ENCODE results near the gene RASD2. TPM values are rescaled to one million over a fixed set of nuclear protein-coding genes. Genes with fewer than 3 reads are reported as not detected.
A peak's percentile ranks its signal among the peaks of the same experiment; 100 is the strongest.

Gene RASD2
- total RNA-seq, 1 donor from 2014 or later = not detected

DNA sequence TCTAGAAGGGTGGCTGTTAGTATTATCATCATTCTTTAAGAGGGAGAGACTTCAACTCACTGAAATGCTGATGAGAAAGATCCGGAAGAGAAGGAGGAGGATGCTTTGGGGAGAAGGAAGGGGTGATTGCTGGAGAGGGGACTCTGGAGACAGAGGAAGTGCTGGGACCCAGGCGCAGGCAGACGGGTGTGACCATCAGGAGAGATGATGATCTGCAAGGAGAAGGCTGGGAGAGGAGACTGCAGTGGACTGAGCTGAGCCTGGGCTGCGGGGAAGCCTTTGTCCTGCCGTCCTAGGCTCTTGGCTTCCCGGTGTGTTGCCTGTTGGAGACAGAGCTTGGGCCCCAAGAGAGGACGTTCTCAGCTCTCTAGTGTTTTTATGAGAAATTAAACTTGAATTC is 22.6 kb downstream of the RASD2 start:
- H3K36me3 Mint-ChIP-seq (ENCODE audit: low read depth) = no peaks in the 10 kb centered on the region
- TF ChIP-seq, protein P1, sequence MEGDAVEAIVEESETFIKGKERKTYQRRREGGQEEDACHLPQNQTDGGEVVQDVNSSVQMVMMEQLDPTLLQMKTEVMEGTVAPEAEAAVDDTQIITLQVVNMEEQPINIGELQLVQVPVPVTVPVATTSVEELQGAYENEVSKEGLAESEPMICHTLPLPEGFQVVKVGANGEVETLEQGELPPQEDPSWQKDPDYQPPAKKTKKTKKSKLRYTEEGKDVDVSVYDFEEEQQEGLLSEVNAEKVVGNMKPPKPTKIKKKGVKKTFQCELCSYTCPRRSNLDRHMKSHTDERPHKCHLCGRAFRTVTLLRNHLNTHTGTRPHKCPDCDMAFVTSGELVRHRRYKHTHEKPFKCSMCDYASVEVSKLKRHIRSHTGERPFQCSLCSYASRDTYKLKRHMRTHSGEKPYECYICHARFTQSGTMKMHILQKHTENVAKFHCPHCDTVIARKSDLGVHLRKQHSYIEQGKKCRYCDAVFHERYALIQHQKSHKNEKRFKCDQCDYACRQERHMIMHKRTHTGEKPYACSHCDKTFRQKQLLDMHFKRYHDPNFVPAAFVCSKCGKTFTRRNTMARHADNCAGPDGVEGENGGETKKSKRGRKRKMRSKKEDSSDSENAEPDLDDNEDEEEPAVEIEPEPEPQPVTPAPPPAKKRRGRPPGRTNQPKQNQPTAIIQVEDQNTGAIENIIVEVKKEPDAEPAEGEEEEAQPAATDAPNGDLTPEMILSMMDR (conservative IDR thresholded peaks at IDR 0.05) = no peak
- H3K27me3 Mint-ChIP-seq (ENCODE audit: low read depth) = peaks cover 47% of the 10 kb centered on the region
- peaks cover 24% of the 10 kb centered on the region for H3K4me1 Mint-ChIP-seq
- no peak for DNase-seq (ENCODE audit: low read depth, low spot score)
- H3K27ac Mint-ChIP-seq (ENCODE audit: unreplicated experiment) = peak overlapping the region; percentile 6
- H3K9me3 Mint-ChIP-seq = no peaks in the 10 kb centered on the region
- no peak overlapping the region for H3K4me3 Mint-ChIP-seq

DNA sequence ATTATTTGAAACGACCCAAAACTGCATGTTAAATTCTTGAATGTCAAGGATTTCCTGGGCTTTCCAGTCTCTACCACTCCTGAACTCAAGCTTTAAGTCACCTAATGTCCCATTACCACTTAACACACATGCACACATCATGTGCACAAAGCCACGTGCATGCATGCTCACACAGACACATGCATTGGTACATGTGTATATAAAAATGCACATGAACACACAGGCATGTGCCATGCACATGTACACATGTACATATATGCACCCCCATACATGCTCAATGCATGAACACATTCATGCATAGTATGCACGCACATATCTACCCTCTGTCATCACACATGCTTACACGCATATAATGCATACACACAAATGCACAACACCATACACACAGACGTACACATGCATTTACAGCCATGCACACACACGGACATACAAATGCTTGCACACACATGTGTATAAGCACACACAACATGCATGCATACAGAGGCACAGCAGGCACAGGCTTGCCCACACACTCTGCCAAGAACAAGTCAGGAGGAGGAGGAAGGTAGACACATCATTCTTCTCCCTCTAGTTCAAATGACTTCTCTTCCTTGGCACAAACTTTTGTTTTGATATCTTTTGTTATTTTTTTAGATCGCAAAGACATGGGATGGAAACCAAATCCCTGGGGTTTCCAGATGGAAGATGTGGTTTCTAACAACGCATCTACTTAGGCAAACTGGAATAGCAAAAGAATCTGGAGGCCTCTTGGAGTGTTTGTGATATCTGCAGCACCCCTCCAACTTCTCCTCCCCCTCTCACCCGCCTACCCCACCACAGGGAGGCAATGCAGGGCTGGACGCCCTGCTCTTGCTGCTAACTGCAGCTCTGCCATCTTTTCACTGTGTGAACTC is 24.6 kb downstream of the RASD2 start:
- no peak for DNase-seq (ENCODE audit: low read depth, low spot score)
- Mint-ChIP-seq H3K9me3 (no peaks in the 10 kb centered on the region), H3K27ac (ENCODE audit: unreplicated experiment) (no peak overlapping the region), H3K4me3 (no peak overlapping the region), H3K27me3 (ENCODE audit: low read depth) (peaks cover 64% of the 10 kb centered on the region), H3K4me1 (peaks cover 24% of the 10 kb centered on the region), H3K36me3 (ENCODE audit: low read depth) (no peaks in the 10 kb centered on the region)
- TF ChIP-seq, protein P1 (conservative IDR thresholded peaks at IDR 0.05) = no peak

DNA sequence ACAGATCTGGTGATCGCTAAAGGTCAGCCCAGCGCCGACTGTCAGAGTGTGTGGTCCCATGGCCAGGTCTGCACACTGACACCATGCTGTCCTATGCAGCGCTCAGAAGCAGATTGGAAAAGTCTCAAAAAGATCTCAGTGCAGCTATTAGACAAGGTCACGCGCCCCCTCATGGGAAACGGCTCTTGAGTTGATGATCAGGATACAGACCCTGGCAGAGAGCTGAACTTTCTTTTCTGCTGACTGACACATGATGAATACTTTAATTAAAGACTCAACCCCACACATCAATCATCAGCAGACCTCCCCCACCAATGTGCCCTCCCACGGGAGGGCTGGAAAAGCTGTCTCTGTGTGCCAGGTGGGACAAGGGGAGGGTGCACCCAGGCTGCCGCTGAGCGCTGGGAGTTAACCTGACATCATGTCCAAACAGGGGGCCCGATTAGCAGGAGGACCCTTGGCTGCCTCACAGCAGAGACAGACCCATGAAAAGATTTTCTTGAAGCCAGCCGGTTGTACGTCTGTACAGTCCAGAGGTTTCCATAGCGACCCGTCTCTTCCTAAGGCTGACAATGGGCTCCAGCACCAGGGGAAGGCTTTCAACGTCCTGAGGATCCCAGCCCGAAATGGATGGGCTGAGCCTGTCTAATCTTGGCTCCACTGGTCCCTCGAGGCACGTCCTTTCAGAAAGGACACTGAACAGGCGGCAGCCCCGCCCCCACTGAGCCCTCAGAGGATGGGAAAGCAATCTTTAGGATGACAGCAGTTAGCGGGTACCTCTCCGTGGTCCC is 26.9 kb downstream of the RASD2 start:
- Mint-ChIP-seq H3K9me3 (no peaks in the 10 kb centered on the region), H3K4me1 (peaks cover 14% of the 10 kb centered on the region), H3K36me3 (ENCODE audit: low read depth) (no peaks in the 10 kb centered on the region), H3K4me3 (peak overlapping the region; percentile 50), H3K27me3 (ENCODE audit: low read depth) (peaks cover 53% of the 10 kb centered on the region), H3K27ac (ENCODE audit: unreplicated experiment) (no peak overlapping the region)
- TF ChIP-seq, protein P1 (conservative IDR thresholded peaks at IDR 0.05) = no peak
- peak; percentile 16 for DNase-seq (ENCODE audit: low read depth, low spot score)

DNA sequence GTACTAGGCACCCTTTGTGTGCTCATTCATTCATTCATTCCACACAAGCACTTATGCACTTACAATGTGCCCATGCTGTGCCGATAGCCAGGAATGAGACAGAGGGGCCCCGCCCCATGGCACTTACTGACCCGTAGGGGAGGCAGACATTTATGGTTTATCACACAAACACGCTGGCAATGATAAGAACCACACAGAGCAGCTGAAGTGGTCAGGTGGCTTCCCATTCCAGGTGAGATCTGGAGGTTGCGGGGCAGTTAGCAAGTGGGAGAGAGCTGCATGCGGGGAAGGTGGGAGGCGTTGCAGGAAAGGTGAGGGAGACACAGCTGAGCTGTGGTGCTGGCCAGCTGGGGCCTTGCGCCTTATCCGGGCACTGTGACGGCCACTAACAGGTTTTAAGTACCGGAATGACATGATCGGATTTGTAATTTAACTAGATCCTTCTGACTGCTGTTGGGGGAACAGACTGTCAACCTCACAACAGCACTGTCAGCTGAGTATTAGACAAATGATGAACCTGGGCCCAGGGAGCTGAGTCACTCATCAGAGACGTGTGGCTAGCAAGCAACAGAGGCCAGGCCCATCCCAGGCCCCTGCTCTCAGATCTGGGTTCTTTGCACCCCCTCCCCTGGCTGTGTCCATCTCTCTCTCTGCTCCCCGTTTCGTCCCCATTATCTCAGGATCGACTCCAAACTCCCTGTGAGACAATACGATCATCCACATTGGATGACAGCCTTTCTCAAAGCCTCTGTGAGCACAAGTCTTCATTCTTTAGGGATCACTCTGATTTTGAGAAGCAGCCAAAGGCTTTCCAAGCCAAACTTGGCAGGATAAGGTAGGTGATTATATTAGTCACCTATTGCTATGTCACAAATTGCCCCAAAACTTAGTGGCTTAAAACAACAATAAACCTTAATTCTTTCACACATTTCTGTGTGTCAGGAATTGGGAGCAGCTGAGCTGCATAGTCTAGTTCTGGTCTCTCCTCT is 28.4 kb downstream of the RASD2 start:
- TF ChIP-seq, protein P1 (conservative IDR thresholded peaks at IDR 0.05) = no peak
- Mint-ChIP-seq H3K9me3 (no peaks in the 10 kb centered on the region), H3K27ac (ENCODE audit: unreplicated experiment) (no peak overlapping the region), H3K27me3 (ENCODE audit: low read depth) (peaks cover 44% of the 10 kb centered on the region), H3K4me1 (peaks cover 17% of the 10 kb centered on the region), H3K4me3 (no peak overlapping the region), H3K36me3 (ENCODE audit: low read depth) (no peaks in the 10 kb centered on the region)
- DNase-seq (ENCODE audit: low read depth, low spot score) = no peak

DNA sequence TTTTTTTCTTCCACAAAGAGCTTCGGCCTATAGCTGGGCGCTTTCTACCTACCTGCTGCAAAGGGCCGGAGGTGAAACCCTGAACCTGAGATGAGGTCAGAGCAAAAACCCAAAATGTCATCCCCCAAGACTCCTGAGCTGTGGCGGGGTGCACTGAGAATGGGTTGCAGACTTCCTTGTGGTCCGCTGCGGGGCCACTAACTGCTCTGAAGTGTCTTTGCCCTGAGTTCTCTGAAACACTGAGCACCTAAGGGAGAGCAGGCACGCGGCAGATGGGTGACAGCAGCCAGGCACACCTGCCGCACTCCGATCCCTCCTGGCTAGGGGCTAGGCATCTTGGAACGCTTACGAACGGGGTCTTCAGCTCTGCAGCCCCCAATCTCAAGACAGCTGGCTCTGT is 29.3 kb downstream of the RASD2 start:
- Mint-ChIP-seq H3K4me3 (no peak overlapping the region), H3K36me3 (ENCODE audit: low read depth) (no peaks in the 10 kb centered on the region), H3K27me3 (ENCODE audit: low read depth) (peaks cover 39% of the 10 kb centered on the region), H3K4me1 (peaks cover 17% of the 10 kb centered on the region), H3K27ac (ENCODE audit: unreplicated experiment) (no peak overlapping the region), H3K9me3 (no peaks in the 10 kb centered on the region)
- DNase-seq (ENCODE audit: low read depth, low spot score) = no peak
- TF ChIP-seq, protein P1 (conservative IDR thresholded peaks at IDR 0.05) = no peak

All from neural crest cell (in vitro differentiated cells).